Neural cell (in vitro differentiated cells): ENCODE data around the gene LUC7L2.

Source experiments
- EZH2 ChIP-seq: fragments of 200-600, 300-800 bp; shearing (Covaris generic), sonication (generic); IDR thresholded peaks from 2 replicates; pipeline ENCODE4 v1.6.1; 2014; ENCODE audit warnings: antibody characterized with exemption, low read length, borderline replicate concordance, mild to moderate bottlenecking; ENCODE audit not compliant: insufficient read depth, poor library complexity, severe bottlenecking
- POLR2AphosphoS5 ChIP-seq: IDR thresholded peaks from 2 replicates; pipeline ENCODE4 v1.6.1; 2012
- SMC3 ChIP-seq: fragments of 450-650 bp; conservative IDR thresholded peaks from 2 replicates; pipeline ENCODE4 v1.6.1; 2014; ENCODE audit warnings: antibody characterized with exemption, mild to moderate bottlenecking, moderate library complexity; ENCODE audit not compliant: poor library complexity
- TF ChIP-seq, protein P1 (sequence below): fragments of 450-650 bp; IDR thresholded peaks from 2 replicates; pipeline ENCODE4 v1.5.1; 2014; ENCODE audit warnings: antibody characterized with exemption, mild to moderate bottlenecking, moderate library complexity; ENCODE audit not compliant: poor library complexity, severe bottlenecking
- TF ChIP-seq, protein P2 (sequence below): IDR thresholded peaks from 2 replicates; pipeline ENCODE4 v1.6.1; 2012; ENCODE audit warnings: borderline replicate concordance

DNA sequence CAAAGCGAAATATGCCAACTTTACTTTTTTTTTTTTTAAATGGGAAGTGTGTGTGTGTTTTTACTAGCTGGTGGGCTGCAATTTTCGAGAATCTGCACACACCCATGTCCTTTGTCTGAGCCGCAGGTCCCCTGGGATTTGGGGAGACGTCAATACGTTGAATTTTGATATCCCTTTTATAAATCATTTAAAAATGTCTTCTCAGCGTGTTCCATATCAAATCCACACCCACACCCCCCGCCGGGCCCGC, 19.0 kb upstream of the LUC7L2 start:
- TF ChIP-seq, protein P1, sequence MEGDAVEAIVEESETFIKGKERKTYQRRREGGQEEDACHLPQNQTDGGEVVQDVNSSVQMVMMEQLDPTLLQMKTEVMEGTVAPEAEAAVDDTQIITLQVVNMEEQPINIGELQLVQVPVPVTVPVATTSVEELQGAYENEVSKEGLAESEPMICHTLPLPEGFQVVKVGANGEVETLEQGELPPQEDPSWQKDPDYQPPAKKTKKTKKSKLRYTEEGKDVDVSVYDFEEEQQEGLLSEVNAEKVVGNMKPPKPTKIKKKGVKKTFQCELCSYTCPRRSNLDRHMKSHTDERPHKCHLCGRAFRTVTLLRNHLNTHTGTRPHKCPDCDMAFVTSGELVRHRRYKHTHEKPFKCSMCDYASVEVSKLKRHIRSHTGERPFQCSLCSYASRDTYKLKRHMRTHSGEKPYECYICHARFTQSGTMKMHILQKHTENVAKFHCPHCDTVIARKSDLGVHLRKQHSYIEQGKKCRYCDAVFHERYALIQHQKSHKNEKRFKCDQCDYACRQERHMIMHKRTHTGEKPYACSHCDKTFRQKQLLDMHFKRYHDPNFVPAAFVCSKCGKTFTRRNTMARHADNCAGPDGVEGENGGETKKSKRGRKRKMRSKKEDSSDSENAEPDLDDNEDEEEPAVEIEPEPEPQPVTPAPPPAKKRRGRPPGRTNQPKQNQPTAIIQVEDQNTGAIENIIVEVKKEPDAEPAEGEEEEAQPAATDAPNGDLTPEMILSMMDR: no peak
- TF ChIP-seq EZH2: no peak
- TF ChIP-seq, protein P2, sequence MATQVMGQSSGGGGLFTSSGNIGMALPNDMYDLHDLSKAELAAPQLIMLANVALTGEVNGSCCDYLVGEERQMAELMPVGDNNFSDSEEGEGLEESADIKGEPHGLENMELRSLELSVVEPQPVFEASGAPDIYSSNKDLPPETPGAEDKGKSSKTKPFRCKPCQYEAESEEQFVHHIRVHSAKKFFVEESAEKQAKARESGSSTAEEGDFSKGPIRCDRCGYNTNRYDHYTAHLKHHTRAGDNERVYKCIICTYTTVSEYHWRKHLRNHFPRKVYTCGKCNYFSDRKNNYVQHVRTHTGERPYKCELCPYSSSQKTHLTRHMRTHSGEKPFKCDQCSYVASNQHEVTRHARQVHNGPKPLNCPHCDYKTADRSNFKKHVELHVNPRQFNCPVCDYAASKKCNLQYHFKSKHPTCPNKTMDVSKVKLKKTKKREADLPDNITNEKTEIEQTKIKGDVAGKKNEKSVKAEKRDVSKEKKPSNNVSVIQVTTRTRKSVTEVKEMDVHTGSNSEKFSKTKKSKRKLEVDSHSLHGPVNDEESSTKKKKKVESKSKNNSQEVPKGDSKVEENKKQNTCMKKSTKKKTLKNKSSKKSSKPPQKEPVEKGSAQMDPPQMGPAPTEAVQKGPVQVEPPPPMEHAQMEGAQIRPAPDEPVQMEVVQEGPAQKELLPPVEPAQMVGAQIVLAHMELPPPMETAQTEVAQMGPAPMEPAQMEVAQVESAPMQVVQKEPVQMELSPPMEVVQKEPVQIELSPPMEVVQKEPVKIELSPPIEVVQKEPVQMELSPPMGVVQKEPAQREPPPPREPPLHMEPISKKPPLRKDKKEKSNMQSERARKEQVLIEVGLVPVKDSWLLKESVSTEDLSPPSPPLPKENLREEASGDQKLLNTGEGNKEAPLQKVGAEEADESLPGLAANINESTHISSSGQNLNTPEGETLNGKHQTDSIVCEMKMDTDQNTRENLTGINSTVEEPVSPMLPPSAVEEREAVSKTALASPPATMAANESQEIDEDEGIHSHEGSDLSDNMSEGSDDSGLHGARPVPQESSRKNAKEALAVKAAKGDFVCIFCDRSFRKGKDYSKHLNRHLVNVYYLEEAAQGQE: no peak
- TF ChIP-seq POLR2AphosphoS5: no peak
- no peak for TF ChIP-seq SMC3
